GM12873 (cell line): Measurements from ENCODE around the gene CDKL4.

ENCODE experiments used
- TF ChIP-seq, protein P1 (sequence below): IDR thresholded peaks from 2 replicates; pipeline ENCODE4 v1.5.1; 2012; ENCODE audit warnings: low read depth, mild to moderate bottlenecking, moderate library complexity, low read length, control low read depth; ENCODE audit not compliant: insufficient read depth; ENCODE audit errors: missing control alignments

The CDKL4 gene

GRCh38 chr2:39266916-39267434 lies 23.2 kb upstream of the CDKL4 start:
- TF ChIP-seq, protein P1, sequence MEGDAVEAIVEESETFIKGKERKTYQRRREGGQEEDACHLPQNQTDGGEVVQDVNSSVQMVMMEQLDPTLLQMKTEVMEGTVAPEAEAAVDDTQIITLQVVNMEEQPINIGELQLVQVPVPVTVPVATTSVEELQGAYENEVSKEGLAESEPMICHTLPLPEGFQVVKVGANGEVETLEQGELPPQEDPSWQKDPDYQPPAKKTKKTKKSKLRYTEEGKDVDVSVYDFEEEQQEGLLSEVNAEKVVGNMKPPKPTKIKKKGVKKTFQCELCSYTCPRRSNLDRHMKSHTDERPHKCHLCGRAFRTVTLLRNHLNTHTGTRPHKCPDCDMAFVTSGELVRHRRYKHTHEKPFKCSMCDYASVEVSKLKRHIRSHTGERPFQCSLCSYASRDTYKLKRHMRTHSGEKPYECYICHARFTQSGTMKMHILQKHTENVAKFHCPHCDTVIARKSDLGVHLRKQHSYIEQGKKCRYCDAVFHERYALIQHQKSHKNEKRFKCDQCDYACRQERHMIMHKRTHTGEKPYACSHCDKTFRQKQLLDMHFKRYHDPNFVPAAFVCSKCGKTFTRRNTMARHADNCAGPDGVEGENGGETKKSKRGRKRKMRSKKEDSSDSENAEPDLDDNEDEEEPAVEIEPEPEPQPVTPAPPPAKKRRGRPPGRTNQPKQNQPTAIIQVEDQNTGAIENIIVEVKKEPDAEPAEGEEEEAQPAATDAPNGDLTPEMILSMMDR, result no peak

DNA sequence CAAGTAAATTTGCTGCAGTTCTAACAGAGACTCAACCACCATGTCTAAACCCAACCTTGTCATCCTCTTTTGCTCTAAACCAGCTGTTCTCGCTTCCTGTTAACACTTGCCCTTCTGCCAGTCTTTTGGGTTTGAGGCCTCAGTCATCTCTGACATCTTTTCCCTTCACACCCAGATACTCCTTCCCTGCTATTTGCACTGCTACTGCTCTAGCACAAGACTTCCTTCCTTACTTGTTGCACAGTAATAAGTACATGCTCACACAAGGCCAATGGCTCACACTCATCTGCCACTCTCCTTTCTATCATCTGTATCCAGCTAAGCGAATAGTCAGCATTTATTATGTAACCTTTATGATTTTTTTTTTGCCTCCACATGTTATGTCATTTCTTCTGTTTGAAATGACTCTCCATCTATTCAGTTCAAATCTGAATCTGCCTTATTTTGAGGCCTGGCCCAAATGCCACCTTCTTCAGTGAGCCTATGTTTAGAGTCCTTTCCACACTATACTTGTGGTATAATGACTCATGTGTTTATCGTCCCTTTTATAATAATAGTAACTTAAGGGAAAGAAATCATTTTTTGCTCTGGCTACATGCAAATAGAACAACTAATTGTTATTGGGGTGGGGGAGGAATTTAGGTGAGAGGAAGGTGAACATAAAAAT lies 22.5 kb upstream of the CDKL4 start:
- TF ChIP-seq, protein P1, result no peak

DNA sequence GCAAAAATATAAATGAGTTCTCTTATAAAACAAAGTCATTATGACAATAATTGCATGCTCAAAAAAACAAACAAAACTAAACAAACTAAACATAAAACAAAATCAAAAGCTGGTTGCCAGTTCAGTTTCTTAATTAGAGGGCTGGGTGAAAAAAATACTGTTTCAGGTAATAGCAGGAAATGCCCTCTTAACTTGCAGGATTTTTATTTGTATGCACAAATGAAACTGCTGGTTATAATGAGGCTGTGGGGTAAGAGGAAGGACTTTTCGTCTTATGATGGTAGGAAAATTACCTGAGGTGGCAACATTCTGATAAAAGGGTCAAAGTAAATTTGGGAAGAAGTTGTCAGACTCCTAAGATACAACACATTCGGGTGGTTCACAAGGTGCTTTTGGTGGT lies 21.5 kb upstream of the CDKL4 start:
- TF ChIP-seq, protein P1, result no peak

DNA sequence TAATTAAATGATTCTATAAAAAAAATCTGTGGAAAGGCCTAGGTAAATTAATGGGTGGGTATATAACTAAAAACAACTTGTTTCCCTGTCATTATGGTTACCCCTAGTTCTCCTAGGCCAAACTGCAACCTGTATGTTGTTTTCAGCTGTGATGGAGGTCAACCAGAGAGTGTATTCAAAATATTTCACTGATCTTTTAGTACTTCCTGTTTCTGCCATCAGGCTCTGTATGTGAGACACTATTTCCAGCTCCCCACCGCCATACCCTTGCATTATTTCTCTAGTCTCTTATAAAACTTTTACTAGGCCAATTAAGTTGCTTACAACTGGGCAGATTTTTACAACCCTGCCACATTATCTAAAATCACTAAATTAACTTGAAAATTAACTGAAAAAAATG lies 21.0 kb upstream of the CDKL4 start:
- TF ChIP-seq, protein P1, result no peak

DNA sequence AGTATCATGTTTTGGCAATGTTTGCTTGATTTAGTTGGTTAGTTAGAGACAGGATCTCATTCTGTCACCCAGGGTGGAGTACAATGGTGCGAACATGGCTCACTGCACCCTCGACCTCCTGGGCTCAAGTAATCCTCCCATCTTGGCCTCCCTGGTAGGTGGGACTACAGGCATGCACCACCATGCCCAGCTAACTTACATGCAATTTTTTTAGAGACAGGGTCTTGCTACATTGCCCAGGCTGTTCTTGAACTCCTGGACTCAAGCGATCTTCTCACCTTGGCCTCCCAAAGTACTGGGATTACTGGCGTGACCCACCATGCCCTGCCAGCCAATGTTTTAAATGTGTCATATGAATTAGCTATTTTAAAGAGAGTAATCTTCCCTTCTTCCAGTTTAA lies 16.3 kb upstream of the CDKL4 start:
- TF ChIP-seq, protein P1, result no peak

DNA sequence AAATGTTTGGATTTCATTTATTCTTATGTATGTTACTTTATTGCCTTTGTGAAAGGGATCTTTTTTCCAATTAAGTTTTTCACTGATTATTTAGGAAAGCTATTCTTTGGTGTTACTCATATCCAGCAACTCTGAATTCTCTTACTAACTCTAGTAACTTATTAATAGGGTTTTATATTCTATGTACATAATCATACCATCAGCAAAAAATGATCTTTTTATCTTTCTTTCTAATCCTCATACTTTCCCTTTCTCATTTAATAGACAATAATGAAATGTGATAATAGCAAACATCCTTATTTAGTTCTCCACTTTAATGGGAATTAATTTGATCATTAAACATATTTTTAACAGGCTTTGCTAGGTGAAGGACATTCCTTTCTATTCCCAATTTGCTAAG lies 12.3 kb upstream of the CDKL4 start:
- TF ChIP-seq, protein P1, result no peak

- TF ChIP-seq, protein P1, result no peak
Observed at GRCh38 chr2:39252888-39253518, 9.2 kb upstream of the CDKL4 start.
